Muscle of back (tissue), 13 donors: Measurements from ENCODE around the gene DNASE1L3. TPM values are rescaled to one million over a fixed set of nuclear protein-coding genes. Genes with fewer than 3 reads are reported as not detected.
"Not testable (repeated sequence)": the region's sequence is repeated elsewhere in the genome, so short reads cannot be mapped to it uniquely, and the experiment has no call there.

Experiments used
- DNase-seq, 3 donors: peaks; one replicate each; pipeline versions ENCODE4 v3.0.0 to v3.0.0-alpha.2; 2013
- long read RNA-seq, 9 donors: transcript quantifications; one replicate each; lab custom pipeline, GENCODE V29; 2026
- polyA plus RNA-seq, 10 donors: library from polyadenylated mRNA; unstranded; fragments of 120-200 nt; gene quantifications; one replicate each; pipeline ENCODE4 v1.2.1, GENCODE V29; 2013; ENCODE audit not compliant: insufficient read length in 10 of 10

DNASE1L3 gene, protein sequence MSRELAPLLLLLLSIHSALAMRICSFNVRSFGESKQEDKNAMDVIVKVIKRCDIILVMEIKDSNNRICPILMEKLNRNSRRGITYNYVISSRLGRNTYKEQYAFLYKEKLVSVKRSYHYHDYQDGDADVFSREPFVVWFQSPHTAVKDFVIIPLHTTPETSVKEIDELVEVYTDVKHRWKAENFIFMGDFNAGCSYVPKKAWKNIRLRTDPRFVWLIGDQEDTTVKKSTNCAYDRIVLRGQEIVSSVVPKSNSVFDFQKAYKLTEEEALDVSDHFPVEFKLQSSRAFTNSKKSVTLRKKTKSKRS
- 1 to 10 TPM in 3 of 10 donors, under 1 TPM in 7; 0.23 to 2.1 (median 0.79) TPM for polyA plus RNA-seq
- long read RNA-seq, donor 1: 0 reads
- long read RNA-seq, donor 2: 0 reads
- long read RNA-seq, donor 3: 0 reads
- long read RNA-seq, donor 4: 0 reads
- long read RNA-seq, donor 5: 0 reads
- long read RNA-seq, donor 6: 0 reads
- long read RNA-seq, donor 7: 0 reads
- long read RNA-seq, donor 8: 0 reads
- long read RNA-seq, donor 9: 0 reads

DNA sequence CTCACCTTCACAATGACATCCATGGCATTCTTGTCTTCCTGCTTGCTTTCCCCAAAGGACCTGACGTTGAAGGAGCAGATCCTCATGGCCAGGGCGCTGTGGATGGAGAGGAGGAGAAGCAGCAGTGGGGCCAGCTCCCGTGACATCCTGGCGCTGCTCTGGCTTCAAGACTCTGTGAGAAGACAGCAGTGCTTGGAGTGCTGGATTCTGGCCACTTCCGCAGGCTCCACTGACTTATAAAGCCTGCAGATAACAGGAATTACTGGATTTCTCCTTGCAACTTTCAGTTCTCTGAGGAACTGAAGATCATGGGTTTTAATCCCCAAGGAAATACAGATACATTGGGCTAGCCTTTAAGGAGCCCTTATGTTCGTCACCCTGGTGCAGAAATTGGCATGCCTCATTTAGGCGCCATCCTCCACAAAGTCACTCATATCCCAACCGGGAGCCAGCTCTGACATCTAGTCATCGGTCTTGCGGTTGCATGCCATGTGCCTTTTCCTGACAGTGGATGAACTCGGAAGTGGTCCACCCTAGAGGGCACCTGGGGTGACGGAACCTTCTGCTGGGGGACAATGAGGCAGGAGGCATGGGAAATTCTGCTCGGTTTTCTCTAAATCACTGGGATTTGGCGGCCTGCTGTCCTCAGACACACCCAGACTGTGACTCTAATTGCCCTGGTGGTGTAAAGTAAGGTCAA, at the start of gene DNASE1L3:
Gene DNASE1L3 (minus strand): TSS at position 212 of the 700 bp plus-strand sequence. CDS start 66 bp downstream, at position 146.
- no peak for DNase-seq

DNA sequence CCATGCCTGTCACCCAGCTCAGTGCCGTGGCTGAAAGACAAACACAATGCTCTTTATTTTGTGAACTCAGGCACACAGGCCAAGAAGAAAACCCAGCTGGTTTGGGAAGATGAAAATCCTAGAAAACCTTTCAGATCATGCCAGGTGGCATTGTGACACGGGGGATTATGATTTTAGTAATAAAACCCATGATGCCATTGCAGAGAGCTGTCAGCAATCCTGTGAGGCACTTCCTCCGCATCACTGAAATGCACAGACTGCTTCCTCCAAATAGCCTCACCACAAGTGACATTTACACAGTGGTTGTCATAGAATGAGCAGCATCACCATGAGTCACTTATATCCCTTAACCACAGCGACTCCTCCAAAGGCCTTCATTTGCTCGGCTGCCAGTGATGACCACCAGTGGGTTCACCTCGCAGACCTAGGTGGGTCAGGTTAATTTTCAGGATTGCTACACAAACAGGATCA, 49.5 kb upstream of the DNASE1L3 start:
- peak in 1 of 3 donors; percentile 56 for DNase-seq

DNA sequence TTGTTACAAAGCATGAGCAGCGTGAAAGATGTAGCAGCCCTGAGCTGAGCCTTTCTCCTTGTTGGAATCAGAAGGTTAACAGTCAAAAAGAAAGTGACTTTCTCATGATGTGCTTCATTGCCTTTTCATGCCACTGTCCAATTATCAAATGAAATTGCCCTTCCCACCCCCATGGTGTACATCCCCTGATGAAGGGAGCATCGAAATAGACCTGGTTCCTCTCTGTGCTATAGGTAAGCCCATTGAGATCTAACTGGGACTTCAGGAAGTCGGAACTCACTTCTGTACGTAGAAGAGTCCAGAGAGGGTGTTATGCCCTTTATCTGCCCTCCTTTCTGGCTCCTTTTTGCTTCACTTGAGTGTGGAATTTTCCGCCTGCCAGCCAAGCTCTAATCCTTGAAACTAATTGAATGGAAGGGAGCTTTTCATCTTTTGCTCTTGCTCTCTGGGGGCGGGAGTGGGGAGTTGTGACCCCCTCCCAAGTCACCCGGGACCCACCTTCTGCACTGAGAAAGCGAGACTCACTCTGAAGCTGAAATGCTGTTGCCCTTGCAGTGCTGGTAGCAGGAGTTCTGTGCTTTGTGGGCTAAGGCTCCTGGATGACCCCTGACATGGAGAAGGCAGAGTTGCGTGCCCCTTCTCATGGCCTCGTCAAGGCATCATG, 47.8 kb upstream of the DNASE1L3 start:
- no peak for DNase-seq

DNA sequence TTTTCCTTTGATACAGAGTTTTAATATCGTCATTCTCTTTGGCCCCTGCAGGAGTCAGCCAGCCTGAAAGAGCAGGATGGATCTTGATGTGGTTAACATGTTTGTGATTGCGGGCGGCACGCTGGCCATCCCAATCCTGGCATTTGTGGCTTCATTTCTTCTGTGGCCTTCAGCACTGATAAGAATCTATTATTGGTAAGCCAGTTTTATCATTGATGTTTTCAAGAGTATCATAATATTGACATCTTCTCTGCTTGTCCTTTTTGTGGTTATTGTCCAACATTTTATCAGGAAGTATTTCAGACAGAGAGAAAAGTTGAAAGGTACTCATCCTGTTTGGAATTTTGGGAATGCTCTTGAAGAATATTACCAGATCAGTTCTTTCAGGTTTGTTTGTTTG, 45.7 kb upstream of the DNASE1L3 start:
- DNase-seq: no peak

DNA sequence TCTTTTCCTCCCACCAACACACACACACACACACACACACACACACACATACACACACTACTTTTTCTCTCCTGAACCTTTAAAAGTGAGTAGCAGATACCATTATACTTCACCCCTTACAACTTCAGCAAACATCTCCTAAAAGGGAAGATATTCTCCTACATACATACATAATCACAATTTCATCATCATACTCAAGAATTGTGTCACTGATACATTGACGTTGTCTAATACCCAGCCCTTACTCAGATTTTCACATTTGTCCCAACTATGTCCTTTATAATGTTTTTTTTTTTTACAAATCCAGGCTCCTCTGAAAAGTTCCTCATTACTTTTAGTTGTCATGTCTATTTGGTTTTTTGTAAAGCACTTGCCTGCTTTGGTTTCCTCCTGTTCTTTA, 45.3 kb upstream of the DNASE1L3 start:
- DNase-seq: no peak

DNA sequence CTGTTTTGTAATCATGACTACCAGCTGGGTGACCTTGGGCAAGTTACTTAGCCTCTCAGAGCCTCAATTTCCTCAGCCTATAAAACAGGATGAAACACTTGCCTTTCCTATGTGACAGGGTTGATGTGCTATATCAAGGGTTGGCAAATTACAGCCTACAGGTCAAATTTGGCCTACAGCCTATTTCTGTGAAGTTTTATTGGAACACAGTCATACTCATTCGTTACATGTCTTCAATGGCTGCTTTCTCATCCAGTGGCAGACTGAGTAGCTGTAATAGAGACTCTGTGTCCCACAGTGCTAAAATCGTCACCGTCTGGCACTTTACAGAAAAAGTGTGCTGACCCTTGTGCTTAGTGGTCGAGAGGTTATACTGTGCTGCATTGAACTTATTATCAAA, 43.4 kb upstream of the DNASE1L3 start:
- no peak for DNase-seq

- DNase-seq: no peak
These were observed 40.9 kb upstream of the DNASE1L3 start for GRCh38 chr3:58251631-58252035.

GRCh38 chr3:58250093-58250707, 39.4 kb upstream of the DNASE1L3 start:
- DNase-seq: no peak

DNA sequence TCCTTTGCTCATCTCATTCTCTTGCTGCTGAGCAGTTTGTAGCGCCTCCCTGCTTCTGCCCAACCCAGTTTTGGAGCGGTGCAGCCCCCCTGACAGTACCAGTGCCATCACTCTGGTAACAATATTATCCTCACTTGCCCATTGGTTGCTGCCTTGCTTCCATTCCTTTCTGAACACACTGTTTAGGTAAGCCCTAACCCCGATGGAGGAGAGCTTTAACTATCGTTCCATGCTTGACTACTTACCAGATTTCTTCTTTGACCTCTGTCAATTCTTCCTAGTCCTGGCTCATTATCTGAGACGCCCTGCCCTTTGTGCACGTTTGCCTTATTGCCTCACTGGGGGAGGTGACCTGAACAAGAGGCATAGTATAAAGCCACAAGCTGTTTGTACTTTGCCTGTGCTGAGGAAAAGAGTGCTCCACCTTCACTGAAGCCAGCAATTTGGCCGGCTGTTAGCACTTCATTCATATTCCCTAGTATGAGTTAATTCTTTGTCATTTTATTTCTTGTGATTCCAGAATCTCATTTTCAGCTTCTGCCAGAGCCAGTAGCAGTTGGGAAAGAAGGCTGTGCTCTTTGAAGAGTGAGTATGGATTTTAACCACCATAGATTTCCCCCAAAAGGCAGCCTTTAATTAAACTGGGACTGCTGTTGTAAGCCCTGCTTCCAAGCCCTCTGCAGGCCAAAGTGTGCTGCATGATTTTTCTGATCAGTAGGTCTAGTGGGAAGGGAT, 38.8 kb upstream of the DNASE1L3 start:
- no peak for DNase-seq

GRCh38 chr3:58246148-58247047, 35.6 kb upstream of the DNASE1L3 start:
- DNase-seq: no peak

DNA sequence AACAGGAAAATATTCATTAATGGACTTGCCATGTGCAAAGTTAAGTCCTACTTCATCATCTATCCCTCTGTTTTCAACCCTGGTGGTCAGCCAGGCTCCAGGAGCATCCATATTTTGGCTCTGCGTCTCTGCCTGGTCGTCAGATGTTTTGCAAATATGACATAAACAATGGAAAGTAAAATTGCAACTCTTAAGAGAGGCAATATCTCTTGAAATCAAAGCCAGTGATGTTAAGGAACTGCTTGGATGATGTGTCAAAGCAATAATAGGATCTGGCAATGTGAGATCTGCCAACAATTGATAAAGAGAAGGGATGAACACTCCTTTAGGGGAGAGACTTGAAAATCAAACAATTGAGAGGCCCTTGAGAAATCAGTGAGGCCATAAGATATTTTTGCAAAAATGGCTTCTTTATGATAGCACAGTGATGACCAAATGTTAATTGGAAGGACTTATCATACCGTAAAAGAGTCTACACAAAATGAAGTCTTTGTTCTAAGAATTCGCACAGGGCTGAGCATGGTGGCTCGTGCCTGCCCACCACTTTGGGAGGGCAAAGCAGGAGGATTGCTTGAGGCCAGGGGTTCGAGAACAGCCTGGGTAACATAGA, 33.3 kb upstream of the DNASE1L3 start:
- no peak for DNase-seq

- DNase-seq: not testable (repeated sequence)
These were observed 32.1 kb upstream of the DNASE1L3 start for GRCh38 chr3:58242860-58243259.

DNA sequence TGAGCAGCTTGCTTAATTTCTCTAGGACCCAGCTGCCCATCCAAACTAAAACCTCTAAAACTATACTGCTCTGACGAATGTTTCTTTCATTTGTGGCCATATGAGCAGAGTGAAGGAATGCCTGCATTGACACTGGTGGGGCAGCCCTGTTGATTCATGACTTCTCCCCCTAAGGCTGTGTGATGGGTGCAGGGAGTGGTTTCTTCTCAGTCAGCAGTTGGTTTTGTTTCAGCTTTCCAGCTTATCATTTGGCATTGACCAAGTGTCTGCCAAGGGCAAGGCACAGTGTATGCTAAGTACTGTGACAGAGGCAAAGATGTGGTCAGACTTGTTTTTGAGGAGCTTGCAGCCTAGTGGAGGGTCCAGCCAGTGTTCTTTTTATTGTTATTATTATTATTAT, 31.6 kb upstream of the DNASE1L3 start:
- no peak for DNase-seq

- DNase-seq: no peak
These were observed 30.7 kb upstream of the DNASE1L3 start for GRCh38 chr3:58241306-58242044.

DNA sequence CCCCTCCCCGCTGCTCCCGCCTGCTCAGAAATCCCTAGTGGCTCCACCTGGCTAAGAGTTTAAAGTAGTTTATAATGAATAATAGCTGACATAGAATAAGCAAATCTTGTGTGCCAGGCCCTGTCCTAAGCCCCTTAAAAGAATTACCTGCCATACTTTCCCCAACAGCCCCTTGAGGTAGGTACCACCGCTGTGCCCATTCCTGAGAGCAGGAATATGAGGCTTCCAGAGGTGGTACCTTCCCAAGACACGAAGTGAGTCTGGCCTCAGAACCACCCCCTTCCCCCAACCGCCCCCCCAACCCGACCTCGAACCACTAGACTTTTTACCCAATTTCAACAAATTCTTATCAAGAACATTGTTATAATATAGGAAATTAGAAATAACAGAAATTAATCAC, 28.1 kb upstream of the DNASE1L3 start:
- no peak for DNase-seq

DNA sequence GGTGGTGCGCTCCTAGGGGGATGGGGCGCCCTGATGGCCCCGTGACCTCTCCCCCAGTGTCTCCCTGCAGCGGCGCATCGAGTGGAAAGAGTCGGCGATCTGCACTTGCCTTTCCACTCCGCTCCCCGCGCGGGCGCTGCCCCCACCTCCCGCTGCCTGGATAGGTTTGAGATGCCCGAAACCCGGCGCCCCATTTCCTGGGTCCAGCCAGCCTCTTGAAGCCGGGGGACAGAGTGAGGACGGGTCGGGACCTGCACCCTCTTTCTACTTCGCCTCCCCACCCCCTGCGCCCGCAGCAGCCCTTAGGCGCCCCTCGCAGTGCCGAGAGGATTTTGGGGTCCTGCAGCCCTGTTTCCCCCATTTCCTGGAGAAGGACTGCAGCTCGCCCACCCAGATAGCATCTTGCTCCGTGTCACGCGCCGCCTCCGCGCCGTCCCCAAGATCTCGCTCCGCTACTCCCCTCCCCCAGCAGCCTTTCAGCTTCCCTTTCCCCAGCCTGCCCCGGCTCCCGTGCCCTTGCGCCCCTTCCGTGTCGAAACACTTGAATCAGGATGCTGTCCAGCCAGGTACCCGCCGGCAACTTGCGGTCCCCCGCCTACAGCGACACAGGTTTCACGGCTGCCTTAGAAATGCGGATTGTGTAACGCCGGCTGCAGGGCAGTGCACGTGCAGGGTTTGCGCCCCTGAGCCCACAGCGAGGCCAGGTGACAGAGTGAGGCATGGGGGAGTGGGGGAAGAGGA, 27.3 kb upstream of the DNASE1L3 start:
- DNase-seq: peak in 2 of 3 donors; percentile 25 to 50

DNA sequence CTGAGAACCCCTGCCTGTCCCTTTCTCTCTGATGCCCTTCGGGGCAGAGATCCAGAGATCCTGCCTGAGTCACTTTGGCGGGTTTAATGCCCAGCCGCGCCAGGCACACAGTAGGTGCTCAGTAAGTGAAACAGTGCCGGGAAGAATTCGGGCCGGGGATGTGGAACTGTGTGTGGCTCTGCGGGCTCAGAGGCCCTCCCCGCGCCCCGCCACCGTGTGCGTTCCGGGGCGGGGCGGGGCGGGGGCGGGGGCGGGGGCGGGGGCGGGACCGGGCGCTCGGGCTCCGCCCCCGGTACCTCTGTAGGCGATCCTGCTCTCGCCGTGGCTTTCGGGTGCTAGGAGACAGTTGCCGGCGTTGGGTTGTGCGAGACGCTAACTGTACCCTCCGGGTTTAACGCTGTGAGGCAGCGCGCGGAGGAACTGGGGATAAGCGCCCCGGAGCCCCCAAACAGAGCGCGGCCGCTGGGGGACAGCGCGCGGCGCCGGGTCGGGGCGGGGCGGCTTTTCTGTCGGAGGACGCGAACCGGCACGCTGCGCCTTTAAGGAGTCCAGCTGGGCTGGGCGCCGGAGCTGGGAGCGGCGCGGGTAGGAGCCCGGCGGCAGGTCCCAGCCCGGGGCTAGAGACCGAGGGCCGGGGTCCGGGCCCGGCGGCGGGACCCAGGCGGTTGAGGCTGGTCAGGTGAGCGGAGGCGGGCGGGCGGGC, 26.6 kb upstream of the DNASE1L3 start, which contains the start of gene ABHD6:
Gene ABHD6 (plus strand): TSS at position 555 of the 703 bp plus-strand sequence. CDS start 18,795 bp downstream, outside the sequence.
- peak; percentile 57 to 95 (median 87) for DNase-seq
